Measurements from ENCODE around the gene AGAP1. TPM values are rescaled to one million over a fixed set of nuclear protein-coding genes. Genes with fewer than 3 reads are reported as not detected.

Gene AGAP1
- total RNA-seq, 3 donors from 2014 or later (not counting 1 experiment from before 2014, with no cell fraction given) = 42.0 to 56.4 (median 45.7) TPM

DNA sequence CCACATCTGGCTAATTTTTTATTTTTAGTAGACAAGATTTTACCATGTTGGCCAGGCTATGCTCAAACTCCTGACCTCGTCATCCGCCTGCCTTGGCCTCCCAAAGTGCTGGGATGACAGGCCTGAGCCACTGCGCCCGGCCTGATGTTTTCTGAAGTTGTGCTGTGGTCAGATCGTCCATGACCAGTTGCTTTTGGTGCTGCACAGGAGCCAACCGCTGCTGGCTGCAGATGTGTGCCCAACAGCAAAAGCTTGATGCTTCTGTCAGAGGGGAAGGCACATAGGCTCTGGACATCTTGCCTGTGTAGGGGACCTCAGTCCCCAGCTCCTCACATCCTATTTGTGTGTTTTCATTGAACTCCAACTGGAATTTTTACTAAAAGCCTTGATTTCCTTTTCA is 218.3 kb downstream of the AGAP1 start:
- H3K4me3 ChIP-seq (ENCODE audit: low read length) = no peak overlapping the region
- WGBS (ENCODE audit: insufficient coverage) = 90% methylated on average over 6 of the region's 6 CpGs
- H3K9me3 ChIP-seq (ENCODE audit: control insufficient read depth, insufficient read depth, low read length) = no peaks in the 10 kb centered on the region
- no peak overlapping the region for H3K4me3 Mint-ChIP-seq
- no peaks in the 10 kb centered on the region for H3K36me3 ChIP-seq (ENCODE audit: control insufficient read depth, insufficient read depth, low read length)
- intact Hi-C loops (cut with micrococcal nuclease) = no loop called here
- H3K9me3 Mint-ChIP-seq = no peaks in the 10 kb centered on the region
- ATAC-seq (no peak), DNase-seq (no peak)
- peaks cover 42% of the 10 kb centered on the region for H3K4me1 ChIP-seq (ENCODE audit: control insufficient read depth, insufficient read depth, low read length)
- H3K4me1 Mint-ChIP-seq = peaks cover 39 to 65% of the 10 kb centered on the region in 2 donors
- H3K27me3 ChIP-seq (ENCODE audit: control insufficient read depth, insufficient read depth, low read length) = no peaks in the 10 kb centered on the region
- TF ChIP-seq, protein P1, sequence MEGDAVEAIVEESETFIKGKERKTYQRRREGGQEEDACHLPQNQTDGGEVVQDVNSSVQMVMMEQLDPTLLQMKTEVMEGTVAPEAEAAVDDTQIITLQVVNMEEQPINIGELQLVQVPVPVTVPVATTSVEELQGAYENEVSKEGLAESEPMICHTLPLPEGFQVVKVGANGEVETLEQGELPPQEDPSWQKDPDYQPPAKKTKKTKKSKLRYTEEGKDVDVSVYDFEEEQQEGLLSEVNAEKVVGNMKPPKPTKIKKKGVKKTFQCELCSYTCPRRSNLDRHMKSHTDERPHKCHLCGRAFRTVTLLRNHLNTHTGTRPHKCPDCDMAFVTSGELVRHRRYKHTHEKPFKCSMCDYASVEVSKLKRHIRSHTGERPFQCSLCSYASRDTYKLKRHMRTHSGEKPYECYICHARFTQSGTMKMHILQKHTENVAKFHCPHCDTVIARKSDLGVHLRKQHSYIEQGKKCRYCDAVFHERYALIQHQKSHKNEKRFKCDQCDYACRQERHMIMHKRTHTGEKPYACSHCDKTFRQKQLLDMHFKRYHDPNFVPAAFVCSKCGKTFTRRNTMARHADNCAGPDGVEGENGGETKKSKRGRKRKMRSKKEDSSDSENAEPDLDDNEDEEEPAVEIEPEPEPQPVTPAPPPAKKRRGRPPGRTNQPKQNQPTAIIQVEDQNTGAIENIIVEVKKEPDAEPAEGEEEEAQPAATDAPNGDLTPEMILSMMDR (IDR thresholded peaks at IDR 0.05) = no peak
- H3K27ac ChIP-seq (ENCODE audit: low read length) = no peak overlapping the region
- H3K36me3 Mint-ChIP-seq = no peaks in the 10 kb centered on the region
- H3K27ac Mint-ChIP-seq = peak overlapping the region in 1 of 2 donors; percentile 43
- H3K27me3 Mint-ChIP-seq (ENCODE audit: low read depth in 2 of 2) = no peaks in the 10 kb centered on the region

DNA sequence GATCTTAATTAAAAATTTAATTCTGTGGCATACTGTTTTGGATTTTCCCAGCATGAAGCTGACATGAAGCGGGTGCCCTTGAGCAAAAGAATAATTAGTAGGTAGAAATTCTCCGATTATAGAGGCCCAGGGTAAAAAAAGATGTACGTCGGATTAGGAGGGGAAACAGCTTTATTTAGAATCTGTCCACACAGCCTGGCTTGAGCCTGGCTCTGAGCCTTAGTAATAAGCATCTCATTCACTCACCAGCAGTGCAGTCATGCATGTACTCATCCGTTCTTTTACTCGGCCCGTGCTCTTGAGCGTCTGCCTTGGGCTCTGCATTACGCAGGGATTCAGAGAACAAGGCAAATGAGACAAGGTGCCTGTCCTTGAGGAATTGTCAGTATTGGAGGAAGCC is 219.3 kb downstream of the AGAP1 start:
- H3K36me3 Mint-ChIP-seq = no peaks in the 10 kb centered on the region
- intact Hi-C loops (cut with micrococcal nuclease) = no loop called here
- H3K4me3 Mint-ChIP-seq = no peak overlapping the region

DNA sequence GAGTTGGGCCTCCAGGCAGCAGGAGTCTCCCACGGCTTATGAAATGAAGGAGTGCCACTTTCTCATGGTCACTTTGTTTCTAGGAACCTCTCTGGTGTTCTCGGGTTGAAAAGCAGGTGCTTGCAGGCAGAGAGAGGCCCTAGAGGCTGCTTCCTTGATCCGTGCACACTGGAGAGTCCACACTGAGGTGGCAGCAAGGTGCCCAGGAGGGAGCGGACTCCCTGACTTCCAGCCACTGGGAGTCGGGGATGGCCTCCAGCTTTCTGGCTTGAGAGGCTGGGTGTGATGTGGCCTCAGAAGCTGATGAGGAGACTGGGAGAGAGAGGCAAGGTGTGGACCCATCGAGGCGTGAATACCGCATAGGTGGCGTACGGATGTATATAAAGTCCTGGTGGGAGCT is 221.8 kb downstream of the AGAP1 start:
- Histone ChIP-seq H3K27me3 (ENCODE audit: control insufficient read depth, insufficient read depth, low read length) (no peaks in the 10 kb centered on the region), H3K36me3 (ENCODE audit: control insufficient read depth, insufficient read depth, low read length) (no peaks in the 10 kb centered on the region), H3K4me1 (ENCODE audit: control insufficient read depth, insufficient read depth, low read length) (peaks cover 17% of the 10 kb centered on the region), H3K9me3 (ENCODE audit: control insufficient read depth, insufficient read depth, low read length) (no peaks in the 10 kb centered on the region), H3K4me3 (ENCODE audit: low read length) (no peak overlapping the region), H3K27ac (ENCODE audit: low read length) (no peak overlapping the region)
- peaks cover 26 to 48% of the 10 kb centered on the region in 2 donors for H3K4me1 Mint-ChIP-seq
- H3K4me3 Mint-ChIP-seq = no peak overlapping the region
- DNase-seq (no peak), ATAC-seq (no peak)
- H3K27me3 Mint-ChIP-seq (ENCODE audit: low read depth in 2 of 2) = no peaks in the 10 kb centered on the region
- TF ChIP-seq, protein P1 (IDR thresholded peaks at IDR 0.05) = no peak
- intact Hi-C loops (cut with micrococcal nuclease) = no loop called here
- WGBS (ENCODE audit: insufficient coverage) = 94% methylated on average over 10 of the region's 10 CpGs
- H3K9me3 Mint-ChIP-seq = no peaks in the 10 kb centered on the region
- H3K27ac Mint-ChIP-seq = peak overlapping the region in 1 of 2 donors; percentile 8
- H3K36me3 Mint-ChIP-seq = no peaks in the 10 kb centered on the region

More for the DNA sequence above, 219.3 kb downstream of the AGAP1 start:
- H3K27me3 Mint-ChIP-seq (ENCODE audit: low read depth in 2 of 2) = no peaks in the 10 kb centered on the region
- 97% methylated on average over 9 of the region's 9 CpGs for WGBS (ENCODE audit: insufficient coverage)
- H3K9me3 ChIP-seq (ENCODE audit: control insufficient read depth, insufficient read depth, low read length) = no peaks in the 10 kb centered on the region
- no peaks in the 10 kb centered on the region for H3K27me3 ChIP-seq (ENCODE audit: control insufficient read depth, insufficient read depth, low read length)
- H3K4me1 Mint-ChIP-seq = peaks cover 36 to 62% of the 10 kb centered on the region in 2 donors
- TF ChIP-seq, protein P1 (IDR thresholded peaks at IDR 0.05) = no peak
- no peak overlapping the region for H3K4me3 ChIP-seq (ENCODE audit: low read length)
- no peaks in the 10 kb centered on the region for H3K9me3 Mint-ChIP-seq
- H3K36me3 ChIP-seq (ENCODE audit: control insufficient read depth, insufficient read depth, low read length) = no peaks in the 10 kb centered on the region
- no peak overlapping the region for H3K27ac Mint-ChIP-seq
- DNase-seq (no peak), ATAC-seq (no peak)
- H3K4me1 ChIP-seq (ENCODE audit: control insufficient read depth, insufficient read depth, low read length) = peaks cover 33% of the 10 kb centered on the region
- H3K27ac ChIP-seq (ENCODE audit: low read length) = no peak overlapping the region

DNA sequence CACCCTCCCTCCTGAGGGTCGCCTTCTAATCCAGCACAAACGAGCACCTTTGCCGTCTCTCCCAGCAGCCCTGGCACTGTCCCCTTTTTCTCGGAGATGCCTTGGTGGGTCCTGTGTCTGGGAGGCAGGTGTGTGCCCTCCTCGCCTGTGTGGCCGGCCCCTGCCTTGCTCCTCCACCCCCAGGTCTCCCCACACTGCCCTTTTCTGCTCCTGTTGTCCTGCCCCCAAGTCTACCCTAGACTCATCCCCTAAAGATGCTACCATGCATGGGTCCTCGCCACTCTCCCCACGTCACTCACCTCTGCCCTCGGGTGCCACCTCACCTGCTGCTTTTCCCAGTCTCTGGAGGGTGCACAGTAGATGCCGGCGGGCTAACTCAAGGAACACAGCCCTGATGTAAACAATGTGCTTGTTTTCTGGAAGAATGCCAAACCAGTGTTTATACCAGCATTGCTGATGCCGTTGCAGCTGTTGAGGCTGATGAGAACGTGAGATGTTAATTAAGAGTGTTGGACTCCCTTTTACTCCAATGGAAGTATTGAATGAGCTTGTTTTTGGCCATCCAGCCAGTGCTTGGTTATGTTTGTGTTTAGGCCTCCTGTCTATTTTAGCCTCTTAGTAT is 223.1 kb downstream of the AGAP1 start:
- H3K9me3 Mint-ChIP-seq = no peaks in the 10 kb centered on the region
- 88% methylated on average over 13 of the region's 13 CpGs for WGBS (ENCODE audit: insufficient coverage)
- TF ChIP-seq, protein P1 (IDR thresholded peaks at IDR 0.05) = no peak
- intact Hi-C loops (cut with micrococcal nuclease) = no loop called here
- Histone ChIP-seq H3K4me3 (ENCODE audit: low read length) (no peak overlapping the region), H3K9me3 (ENCODE audit: control insufficient read depth, insufficient read depth, low read length) (no peaks in the 10 kb centered on the region), H3K27me3 (ENCODE audit: control insufficient read depth, insufficient read depth, low read length) (no peaks in the 10 kb centered on the region), H3K36me3 (ENCODE audit: control insufficient read depth, insufficient read depth, low read length) (no peaks in the 10 kb centered on the region), H3K4me1 (ENCODE audit: control insufficient read depth, insufficient read depth, low read length) (peaks cover 5% of the 10 kb centered on the region), H3K27ac (ENCODE audit: low read length) (no peak overlapping the region)
- H3K4me1 Mint-ChIP-seq = peaks cover 31 to 53% of the 10 kb centered on the region in 2 donors
- DNase-seq (no peak), ATAC-seq (no peak)
- no peak overlapping the region for H3K4me3 Mint-ChIP-seq
- no peak overlapping the region for H3K27ac Mint-ChIP-seq
- no peaks in the 10 kb centered on the region for H3K36me3 Mint-ChIP-seq
- H3K27me3 Mint-ChIP-seq (ENCODE audit: low read depth in 2 of 2) = no peaks in the 10 kb centered on the region

Data from natural killer cell (primary cell).